Suprapubic skin (tissue), 3 donors: ENCODE data around the gene PEX1.

ENCODE experiments used
- CTCF ChIP-seq, 2 donors: fragments of 200-600 bp in 1 of 2; fragments of 450-650 bp in 1 of 2; sonication (generic) in 1 of 2; IDR thresholded peaks; one replicate each; pipeline ENCODE4 v1.5.1; 2016 to 2019; ENCODE audit warnings: antibody characterized with exemption in 2 of 2, mild to moderate bottlenecking in 1 of 2, moderate library complexity in 1 of 2
- POLR2A ChIP-seq, 2 donors: fragments of 450-650 bp; IDR thresholded peaks; one replicate each; pipeline ENCODE4 v1.6.1; 2017; ENCODE audit warnings: antibody characterized with exemption in 2 of 2, mild to moderate bottlenecking in 2 of 2, moderate library complexity in 2 of 2

- TF ChIP-seq CTCF (IDR thresholded peaks at IDR 0.05) (no peak), POLR2A (IDR thresholded peaks at IDR 0.05) (no peak)
These were observed 8.3 kb downstream of the PEX1 start for GRCh38 chr7:92520024-92520423.
